ENCODE data around the gene TRIM44.
"Not testable (repeated sequence)": the region's sequence is repeated elsewhere in the genome, so short reads cannot be mapped to it uniquely, and the experiment has no call there.

Gene TRIM44

GRCh38 chr11:35675901-35676610 is 13.5 kb downstream of the TRIM44 start:
- DNase-seq, result no peak

DNA sequence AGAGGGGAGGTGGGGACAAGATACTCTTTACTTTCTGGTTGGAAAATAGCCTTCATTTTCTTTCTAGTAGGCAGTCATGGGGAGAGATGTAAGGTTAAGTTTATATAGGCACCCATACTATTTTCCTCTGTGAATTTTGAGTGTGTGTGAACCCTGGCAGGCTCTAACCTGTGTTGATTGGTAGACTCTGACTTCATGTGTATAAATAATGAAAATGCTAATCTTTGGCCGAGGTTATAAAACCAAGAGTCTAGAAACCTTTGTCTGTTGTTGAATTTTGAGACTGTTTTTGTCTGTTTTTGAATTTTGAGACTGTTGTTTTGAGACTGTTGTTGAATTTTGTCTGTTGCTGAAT is 14.0 kb downstream of the TRIM44 start:
- no peak for DNase-seq

DNA sequence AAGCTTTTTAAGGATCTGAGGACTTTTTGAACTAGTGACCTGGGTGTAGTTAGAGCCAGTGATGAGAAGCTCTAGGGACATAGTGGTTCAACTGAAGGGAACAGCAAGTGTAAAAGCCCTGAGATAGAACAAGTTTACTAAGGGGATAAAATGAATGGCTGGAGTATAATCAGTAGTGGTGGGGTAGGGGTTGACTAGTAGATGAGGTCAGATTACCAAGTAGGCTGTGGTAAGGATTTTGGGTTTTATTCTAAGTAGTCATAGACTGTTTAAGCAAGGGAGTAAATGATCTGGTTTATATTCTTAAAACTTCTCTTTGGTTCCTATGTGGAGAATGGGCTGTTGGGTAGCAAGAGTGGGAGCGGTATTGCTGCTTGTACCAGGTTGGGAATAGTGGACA is 15.3 kb downstream of the TRIM44 start:
- no peak for DNase-seq

DNA sequence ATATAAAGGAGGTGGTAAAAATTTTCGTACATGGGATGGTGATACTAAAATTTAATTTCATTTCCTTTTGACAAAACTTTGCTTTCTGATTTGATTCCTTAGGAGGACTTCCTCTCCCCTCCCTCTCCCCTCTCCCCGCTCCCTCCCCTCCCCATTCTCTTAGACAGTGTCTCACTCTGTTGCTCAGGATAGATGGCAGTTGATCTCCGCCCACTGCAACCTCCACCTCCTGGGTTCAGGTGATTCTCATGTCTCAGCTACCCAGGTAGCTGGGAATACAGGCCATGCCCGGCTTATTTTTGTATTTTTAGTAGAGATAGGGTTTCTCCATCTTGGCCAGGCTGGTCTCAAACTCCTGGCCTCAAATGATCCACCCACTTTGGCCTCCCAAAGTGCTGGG is 15.9 kb downstream of the TRIM44 start:
- DNase-seq, result no peak

- DNase-seq, result no peak
Observed at GRCh38 chr11:35678975-35679374, 16.4 kb downstream of the TRIM44 start.

DNA sequence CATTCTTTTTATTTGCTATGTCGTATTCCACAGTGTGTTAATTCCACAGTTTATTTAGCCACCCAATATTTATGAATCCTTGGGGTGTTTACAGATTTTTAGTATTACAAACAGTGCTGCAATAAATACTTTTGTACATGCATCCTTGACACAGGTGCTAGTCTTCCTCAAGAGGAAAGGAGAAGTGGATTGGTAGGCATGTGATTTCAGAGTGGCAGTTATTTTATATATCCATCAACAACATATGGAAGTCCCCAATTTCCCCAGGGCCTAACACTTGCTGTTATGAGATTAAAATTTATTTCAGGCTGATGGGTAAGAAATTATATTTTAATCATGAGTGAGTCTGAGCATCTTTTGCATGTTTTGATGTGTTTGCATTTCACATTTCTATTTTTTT is 17.9 kb downstream of the TRIM44 start:
- DNase-seq, result no peak

DNA sequence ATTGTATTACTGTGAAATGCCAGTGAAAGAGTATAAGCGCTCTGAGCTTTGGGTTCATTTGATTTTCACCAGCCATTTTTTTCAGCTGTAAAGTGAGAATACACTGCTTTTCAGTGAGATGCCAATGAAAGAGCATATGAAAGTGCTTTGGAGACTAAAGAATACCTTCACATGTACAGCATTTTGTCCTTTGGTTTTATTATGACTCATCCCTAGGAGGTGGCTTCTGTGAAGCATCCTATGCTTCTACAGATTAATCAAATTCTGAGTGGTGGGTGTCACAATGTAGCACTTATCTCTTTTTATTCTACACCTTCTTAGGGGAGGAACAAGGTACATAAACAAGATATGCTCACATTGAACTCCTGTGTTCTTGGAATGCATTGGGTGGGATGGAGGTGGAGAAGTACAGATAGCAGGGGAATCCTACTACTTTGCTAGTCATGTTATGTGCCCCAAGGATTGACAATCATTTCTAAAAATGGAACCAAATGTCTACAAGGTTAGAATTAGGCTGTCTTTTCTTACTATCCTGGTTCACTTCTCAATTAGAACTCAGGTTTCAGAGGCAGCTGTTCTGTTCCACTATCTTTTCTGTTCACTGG is 18.7 kb downstream of the TRIM44 start:
- no peak for DNase-seq

- no peak for DNase-seq
Observed at GRCh38 chr11:35682230-35683173, 19.9 kb downstream of the TRIM44 start.

GRCh38 chr11:35683728-35684339 is 21.3 kb downstream of the TRIM44 start:
- DNase-seq, result no peak

GRCh38 chr11:35688023-35688422 is 25.4 kb downstream of the TRIM44 start:
- no peak for DNase-seq

GRCh38 chr11:35689081-35689996 is 26.8 kb downstream of the TRIM44 start:
- no peak for DNase-seq

- no peak for DNase-seq
Observed at GRCh38 chr11:35702126-35702525, 39.6 kb downstream of the TRIM44 start.

GRCh38 chr11:35709376-35709775 is 46.8 kb downstream of the TRIM44 start:
- DNase-seq, result no peak

- no peak for DNase-seq
Observed at GRCh38 chr11:35711173-35711910, 48.8 kb downstream of the TRIM44 start.

DNA sequence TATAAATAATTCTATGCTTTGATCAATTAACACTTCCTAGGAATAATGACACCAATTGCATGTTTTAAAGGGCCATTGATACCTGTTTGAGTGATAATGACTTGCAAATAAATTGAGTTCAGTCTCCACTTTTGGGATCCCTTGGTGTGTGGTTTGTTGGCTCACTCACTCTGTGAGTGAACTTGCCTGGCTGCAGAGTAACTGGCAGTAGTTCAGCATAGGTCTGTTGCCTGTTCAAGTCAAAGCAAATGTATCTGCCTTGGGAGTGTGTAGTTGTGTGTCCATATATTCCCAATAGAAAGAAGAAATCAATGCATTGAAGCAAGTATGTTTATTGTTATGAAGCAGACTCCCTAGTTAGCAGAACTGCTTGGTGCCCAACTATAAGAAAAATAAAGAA is 49.3 kb downstream of the TRIM44 start:
- no peak for DNase-seq

DNA sequence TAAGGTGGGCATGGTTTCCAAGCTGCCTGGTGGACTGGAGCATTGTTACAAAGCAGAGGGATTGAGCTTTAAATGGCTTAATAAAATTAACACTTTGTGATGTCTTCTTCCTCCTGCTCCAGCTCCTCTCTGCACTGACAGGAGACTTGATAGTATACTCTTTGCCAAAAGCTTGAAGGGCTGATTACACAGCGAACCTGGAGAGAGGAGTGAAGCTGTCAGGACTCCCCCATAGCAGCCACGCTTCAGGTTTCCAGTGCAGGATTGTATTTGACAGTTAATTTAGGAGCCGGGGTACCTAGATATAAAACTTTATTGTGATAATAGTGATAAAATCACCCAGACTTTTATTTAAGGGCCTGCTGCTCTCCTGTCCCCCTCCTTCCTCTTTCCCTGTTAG is 50.0 kb downstream of the TRIM44 start:
- DNase-seq, result no peak

GRCh38 chr11:35714882-35715627 is 52.5 kb downstream of the TRIM44 start:
- DNase-seq, result no peak

GRCh38 chr11:35715677-35716076 is 53.1 kb downstream of the TRIM44 start:
- DNase-seq, result not testable (repeated sequence)

DNA sequence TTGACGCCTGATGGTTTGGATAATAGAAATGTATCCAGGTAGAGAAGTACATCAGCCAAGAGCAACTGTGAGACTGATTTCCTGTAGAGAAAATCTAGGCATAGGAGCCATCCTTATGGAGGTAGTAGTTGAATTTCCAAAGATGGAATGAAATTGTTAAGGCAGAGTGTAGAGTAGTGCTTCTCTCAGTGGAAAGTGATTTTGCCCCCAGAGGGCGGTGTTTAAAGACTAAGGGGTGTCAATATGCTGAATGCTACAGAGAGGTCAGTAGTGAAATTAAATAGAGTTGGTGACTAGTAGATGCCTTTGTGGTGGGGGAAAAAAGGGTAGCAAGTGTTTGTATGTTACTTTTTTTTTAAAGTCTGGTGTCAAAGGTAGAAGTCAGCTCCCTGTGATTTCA is 54.5 kb downstream of the TRIM44 start:
- no peak for DNase-seq

- no peak for DNase-seq
Observed at GRCh38 chr11:35717520-35717919, 54.9 kb downstream of the TRIM44 start.

Data from activated T-cell treated with anti-CD3 and anti-CD28 coated beads for 4 hours (primary cell).